DND-41 (cell line): ENCODE measurements around the gene ETNK2.

ENCODE experiments used
- EZH2 ChIP-seq: IDR thresholded peaks from 3 replicates; pipeline ENCODE4 v1.6.1; 2012; ENCODE audit warnings: borderline replicate concordance, low read depth, mild to moderate bottlenecking, moderate library complexity, low read length, inconsistent platforms; ENCODE audit not compliant: severe bottlenecking
- TF ChIP-seq, protein P1 (sequence below): IDR thresholded peaks from 2 replicates; pipeline ENCODE4 v1.5.1; 2012; ENCODE audit warnings: borderline replicate concordance, low read length, moderate library complexity, mild to moderate bottlenecking; ENCODE audit not compliant: poor library complexity, severe bottlenecking; ENCODE audit errors: extremely low read depth

DNA sequence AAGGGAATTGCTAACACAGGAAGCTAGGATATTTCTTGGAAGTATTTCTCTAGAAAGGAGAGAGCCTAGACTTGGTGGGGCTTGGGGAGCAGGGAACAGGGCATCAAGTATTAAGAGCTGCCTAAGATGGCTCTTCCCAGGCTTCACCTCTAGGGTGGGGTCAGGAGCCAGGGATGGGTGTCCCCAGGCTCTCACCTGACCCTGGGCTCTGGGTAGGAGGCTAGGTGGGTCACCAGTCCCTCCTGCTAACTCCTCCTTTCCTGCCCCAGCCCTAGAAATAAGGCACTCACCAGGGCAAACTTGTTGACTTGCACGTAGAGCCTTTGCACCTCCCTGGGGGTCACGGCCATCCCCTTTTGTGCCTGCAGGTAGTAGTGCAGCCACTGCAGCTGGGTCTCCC lies 15.0 kb downstream of the ETNK2 start:
- TF ChIP-seq, protein P1, sequence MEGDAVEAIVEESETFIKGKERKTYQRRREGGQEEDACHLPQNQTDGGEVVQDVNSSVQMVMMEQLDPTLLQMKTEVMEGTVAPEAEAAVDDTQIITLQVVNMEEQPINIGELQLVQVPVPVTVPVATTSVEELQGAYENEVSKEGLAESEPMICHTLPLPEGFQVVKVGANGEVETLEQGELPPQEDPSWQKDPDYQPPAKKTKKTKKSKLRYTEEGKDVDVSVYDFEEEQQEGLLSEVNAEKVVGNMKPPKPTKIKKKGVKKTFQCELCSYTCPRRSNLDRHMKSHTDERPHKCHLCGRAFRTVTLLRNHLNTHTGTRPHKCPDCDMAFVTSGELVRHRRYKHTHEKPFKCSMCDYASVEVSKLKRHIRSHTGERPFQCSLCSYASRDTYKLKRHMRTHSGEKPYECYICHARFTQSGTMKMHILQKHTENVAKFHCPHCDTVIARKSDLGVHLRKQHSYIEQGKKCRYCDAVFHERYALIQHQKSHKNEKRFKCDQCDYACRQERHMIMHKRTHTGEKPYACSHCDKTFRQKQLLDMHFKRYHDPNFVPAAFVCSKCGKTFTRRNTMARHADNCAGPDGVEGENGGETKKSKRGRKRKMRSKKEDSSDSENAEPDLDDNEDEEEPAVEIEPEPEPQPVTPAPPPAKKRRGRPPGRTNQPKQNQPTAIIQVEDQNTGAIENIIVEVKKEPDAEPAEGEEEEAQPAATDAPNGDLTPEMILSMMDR = no peak
- TF ChIP-seq EZH2 = no peak
